ENCODE data around the gene NCOA7.

- TF ChIP-seq, protein P1, sequence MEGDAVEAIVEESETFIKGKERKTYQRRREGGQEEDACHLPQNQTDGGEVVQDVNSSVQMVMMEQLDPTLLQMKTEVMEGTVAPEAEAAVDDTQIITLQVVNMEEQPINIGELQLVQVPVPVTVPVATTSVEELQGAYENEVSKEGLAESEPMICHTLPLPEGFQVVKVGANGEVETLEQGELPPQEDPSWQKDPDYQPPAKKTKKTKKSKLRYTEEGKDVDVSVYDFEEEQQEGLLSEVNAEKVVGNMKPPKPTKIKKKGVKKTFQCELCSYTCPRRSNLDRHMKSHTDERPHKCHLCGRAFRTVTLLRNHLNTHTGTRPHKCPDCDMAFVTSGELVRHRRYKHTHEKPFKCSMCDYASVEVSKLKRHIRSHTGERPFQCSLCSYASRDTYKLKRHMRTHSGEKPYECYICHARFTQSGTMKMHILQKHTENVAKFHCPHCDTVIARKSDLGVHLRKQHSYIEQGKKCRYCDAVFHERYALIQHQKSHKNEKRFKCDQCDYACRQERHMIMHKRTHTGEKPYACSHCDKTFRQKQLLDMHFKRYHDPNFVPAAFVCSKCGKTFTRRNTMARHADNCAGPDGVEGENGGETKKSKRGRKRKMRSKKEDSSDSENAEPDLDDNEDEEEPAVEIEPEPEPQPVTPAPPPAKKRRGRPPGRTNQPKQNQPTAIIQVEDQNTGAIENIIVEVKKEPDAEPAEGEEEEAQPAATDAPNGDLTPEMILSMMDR (conservative IDR thresholded peaks at IDR 0.05) = peak; percentile 52; the same call in 1 of the 2 replicates
- TF ChIP-seq EZH2 (IDR thresholded peaks at IDR 0.05; ENCODE audit: low read depth) = no peak
Measured at GRCh38 chr6:125781314-125781868, 9.4 kb upstream of the NCOA7 start.

Measured in PC-9 (cell line).